Prostate gland (tissue), 2 donors: ENCODE measurements around the gene CA12. TPM values are rescaled to one million over a fixed set of nuclear protein-coding genes. Genes with fewer than 3 reads are reported as not detected.

ENCODE experiments used
- DNase-seq: peaks from one replicate; pipeline ENCODE4 v3.0.0-alpha.2; 2019; ENCODE audit warnings: low spot score
- H3K27ac ChIP-seq, 2 donors: fragments of 200-600 bp; sonication (generic); 2 replicates each; pipeline ENCODE4 v1.5.1; 2017 to 2019
- H3K27me3 ChIP-seq: fragments of 200-600 bp; sonication (generic); replicated peaks from 2 replicates; pipeline ENCODE4 v1.5.1; 2019; ENCODE audit not compliant: insufficient read depth
- H3K36me3 ChIP-seq, 2 donors: fragments of 200-600 bp; sonication (generic); 1 replicate in 1 of 2; 2 replicates in 1 of 2; pipeline versions ENCODE4 v1.5.1 to v1.8.1; 2017 to 2019
- H3K4me1 ChIP-seq: fragments of 200-600 bp; sonication (generic); replicated peaks from 2 replicates; pipeline ENCODE4 v1.5.1; 2019
- H3K4me3 ChIP-seq, 2 donors: fragments of 200-600 bp; sonication (generic); 2 replicates each; pipeline ENCODE4 v1.5.1; 2017 to 2019
- H3K9me3 ChIP-seq: fragments of 200-600 bp; sonication (generic); 2 replicates; pipeline ENCODE4 v1.5.1; 2017
- POLR2A ChIP-seq: fragments of 450-650 bp; IDR thresholded peaks from one replicate; pipeline ENCODE4 v1.6.1; 2016; ENCODE audit warnings: antibody characterized with exemption, mild to moderate bottlenecking
- POLR2AphosphoS5 ChIP-seq: sonication (generic); formaldehyde crosslinking; IDR thresholded peaks from one replicate; pipeline ENCODE4 v1.6.1; 2017; ENCODE audit warnings: antibody characterized with exemption
- WGBS: methylation state at CpG from one replicate; pipeline ENCODE4 v1.1.5; 2018; 5-methylcytosine and 5-hydroxymethylcytosine counted together
- intact Hi-C: fragments of 100-400 bp; cut with DNase I; formaldehyde crosslinking; loops from one replicate; pipeline ENCODE4 v1.14.2; 2022
- total RNA-seq, 2 donors: library from RNA; depleted of rRNA; stranded (reverse); fragments of >200 nt; gene quantifications; one replicate each; pipeline ENCODE4 v1.1.0, GENCODE V29; 2016
- TF ChIP-seq, protein P1 (sequence below), 4 experiments: fragments of 200-600 bp in 2 of 4; fragments of 450-650 bp in 2 of 4; sonication (generic) in 2 of 4; IDR thresholded peaks; 1 replicate in 3 of 4; 2 replicates in 1 of 4; pipeline ENCODE4 v1.5.1; 2016 to 2019; ENCODE audit warnings: antibody characterized with exemption in 4 of 4, mild to moderate bottlenecking in 2 of 4, moderate library complexity in 2 of 4

The CA12 gene
- total RNA-seq, 2 donors from 2014 or later = 3.0 to 9.5 TPM

DNA sequence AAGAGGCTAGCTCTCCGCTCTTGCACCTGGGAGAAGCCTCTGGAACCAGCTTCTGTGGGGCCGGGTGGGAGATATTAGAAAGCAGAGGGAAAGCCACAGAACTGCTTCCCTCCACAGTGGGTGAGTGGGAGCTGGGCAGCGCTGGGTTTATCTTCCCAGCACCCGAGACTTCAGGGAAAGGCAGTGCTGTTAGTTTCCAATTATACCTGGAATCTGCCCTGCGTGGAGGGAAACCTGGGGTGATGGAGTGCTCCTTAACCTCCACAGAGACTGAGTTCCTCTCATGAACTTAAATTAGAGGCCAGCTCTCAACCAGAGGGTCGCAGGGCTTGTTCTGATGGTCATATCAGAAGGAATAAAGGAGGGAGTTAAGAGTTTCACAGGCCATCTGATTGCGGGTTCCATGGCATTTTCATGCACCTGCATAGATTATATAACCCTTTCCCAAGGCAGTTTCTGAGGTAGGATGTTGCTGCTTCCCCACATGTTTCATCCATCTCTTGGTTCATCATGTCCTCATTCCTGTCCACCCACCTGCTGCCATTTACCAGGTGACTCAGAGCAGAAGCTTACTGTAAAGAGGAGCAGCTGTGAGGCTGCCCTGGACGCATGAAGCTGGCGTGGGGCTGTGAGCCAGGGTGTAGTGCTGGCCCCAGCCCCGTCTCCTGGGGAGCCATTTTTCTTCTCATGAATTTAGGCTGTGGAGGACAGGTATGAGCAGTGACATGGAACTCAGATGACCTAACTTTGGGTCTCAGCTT is 42.5 kb downstream of the CA12 start:
- Histone ChIP-seq H3K4me3 (no peak overlapping the region), H3K4me1 (no peaks in the 10 kb centered on the region), H3K36me3 (no peaks in the 10 kb centered on the region), H3K9me3 (no peaks in the 10 kb centered on the region), H3K27ac (no peak overlapping the region), H3K27me3 (no peaks in the 10 kb centered on the region)
- TF ChIP-seq POLR2AphosphoS5 (no peak), POLR2A (no peak)
- TF ChIP-seq, protein P1, sequence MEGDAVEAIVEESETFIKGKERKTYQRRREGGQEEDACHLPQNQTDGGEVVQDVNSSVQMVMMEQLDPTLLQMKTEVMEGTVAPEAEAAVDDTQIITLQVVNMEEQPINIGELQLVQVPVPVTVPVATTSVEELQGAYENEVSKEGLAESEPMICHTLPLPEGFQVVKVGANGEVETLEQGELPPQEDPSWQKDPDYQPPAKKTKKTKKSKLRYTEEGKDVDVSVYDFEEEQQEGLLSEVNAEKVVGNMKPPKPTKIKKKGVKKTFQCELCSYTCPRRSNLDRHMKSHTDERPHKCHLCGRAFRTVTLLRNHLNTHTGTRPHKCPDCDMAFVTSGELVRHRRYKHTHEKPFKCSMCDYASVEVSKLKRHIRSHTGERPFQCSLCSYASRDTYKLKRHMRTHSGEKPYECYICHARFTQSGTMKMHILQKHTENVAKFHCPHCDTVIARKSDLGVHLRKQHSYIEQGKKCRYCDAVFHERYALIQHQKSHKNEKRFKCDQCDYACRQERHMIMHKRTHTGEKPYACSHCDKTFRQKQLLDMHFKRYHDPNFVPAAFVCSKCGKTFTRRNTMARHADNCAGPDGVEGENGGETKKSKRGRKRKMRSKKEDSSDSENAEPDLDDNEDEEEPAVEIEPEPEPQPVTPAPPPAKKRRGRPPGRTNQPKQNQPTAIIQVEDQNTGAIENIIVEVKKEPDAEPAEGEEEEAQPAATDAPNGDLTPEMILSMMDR (IDR thresholded peaks at IDR 0.05) = no peak
- no peak for DNase-seq
- intact Hi-C loops = no loop called here
- WGBS = 81% methylated on average over 10 of the region's 10 CpGs

DNA sequence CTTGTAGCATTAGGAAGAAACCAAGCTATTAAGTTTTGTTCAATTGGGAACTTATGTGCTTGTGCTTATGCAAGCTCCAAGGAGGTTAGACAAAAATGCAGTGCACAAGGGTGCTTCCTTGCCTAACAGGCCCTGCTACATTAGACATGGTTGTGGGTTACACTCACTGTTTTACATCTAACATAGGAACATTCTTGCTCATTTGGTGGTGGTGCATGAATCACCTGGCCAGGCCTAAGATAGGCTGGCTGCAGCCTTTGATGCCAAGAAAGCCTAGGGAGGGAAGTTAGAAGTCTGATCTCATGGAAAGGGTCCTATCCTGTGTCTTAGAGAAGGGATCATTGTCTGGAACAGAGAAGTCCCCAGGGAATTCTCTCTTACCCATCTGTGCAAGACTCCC is 43.5 kb downstream of the CA12 start:
- intact Hi-C loops = no loop called here
- no peaks in the 10 kb centered on the region for H3K27me3 ChIP-seq
- no peaks in the 10 kb centered on the region for H3K4me1 ChIP-seq
- TF ChIP-seq POLR2AphosphoS5 = no peak
- no peak for TF ChIP-seq POLR2A
- TF ChIP-seq, protein P1 (IDR thresholded peaks at IDR 0.05) = no peak
- H3K4me3 ChIP-seq = no peak overlapping the region
- no peak overlapping the region for H3K27ac ChIP-seq
- no peaks in the 10 kb centered on the region for H3K36me3 ChIP-seq
- no peaks in the 10 kb centered on the region for H3K9me3 ChIP-seq
- DNase-seq = no peak

DNA sequence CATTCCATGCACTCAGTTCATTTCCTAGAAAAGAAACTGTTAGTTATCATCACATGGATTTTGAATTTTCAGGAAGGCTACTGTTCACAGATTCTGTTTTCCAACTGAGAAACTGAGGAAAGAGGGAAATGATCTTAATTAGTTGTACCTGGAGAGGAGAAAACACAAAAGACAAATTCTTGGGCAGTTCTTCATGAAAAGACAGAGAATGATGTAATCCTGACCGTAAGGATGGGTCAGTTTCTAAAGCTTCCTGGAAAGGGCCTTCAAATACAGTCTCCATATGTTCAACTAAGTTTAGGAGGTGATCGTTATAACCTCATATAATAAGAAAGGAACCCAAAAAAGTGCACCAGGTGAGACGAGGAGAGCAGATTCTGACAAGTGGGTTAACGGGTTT is 44.6 kb downstream of the CA12 start:
- Histone ChIP-seq H3K27me3 (no peaks in the 10 kb centered on the region), H3K4me3 (no peak overlapping the region), H3K9me3 (no peaks in the 10 kb centered on the region), H3K36me3 (no peaks in the 10 kb centered on the region), H3K4me1 (no peaks in the 10 kb centered on the region), H3K27ac (no peak overlapping the region)
- no peak for DNase-seq
- TF ChIP-seq, protein P1 (IDR thresholded peaks at IDR 0.05) = no peak
- TF ChIP-seq POLR2A = no peak
- no peak for TF ChIP-seq POLR2AphosphoS5
- WGBS = 88% methylated on average over 4 of the region's 4 CpGs
- intact Hi-C loops = no loop called here

DNA sequence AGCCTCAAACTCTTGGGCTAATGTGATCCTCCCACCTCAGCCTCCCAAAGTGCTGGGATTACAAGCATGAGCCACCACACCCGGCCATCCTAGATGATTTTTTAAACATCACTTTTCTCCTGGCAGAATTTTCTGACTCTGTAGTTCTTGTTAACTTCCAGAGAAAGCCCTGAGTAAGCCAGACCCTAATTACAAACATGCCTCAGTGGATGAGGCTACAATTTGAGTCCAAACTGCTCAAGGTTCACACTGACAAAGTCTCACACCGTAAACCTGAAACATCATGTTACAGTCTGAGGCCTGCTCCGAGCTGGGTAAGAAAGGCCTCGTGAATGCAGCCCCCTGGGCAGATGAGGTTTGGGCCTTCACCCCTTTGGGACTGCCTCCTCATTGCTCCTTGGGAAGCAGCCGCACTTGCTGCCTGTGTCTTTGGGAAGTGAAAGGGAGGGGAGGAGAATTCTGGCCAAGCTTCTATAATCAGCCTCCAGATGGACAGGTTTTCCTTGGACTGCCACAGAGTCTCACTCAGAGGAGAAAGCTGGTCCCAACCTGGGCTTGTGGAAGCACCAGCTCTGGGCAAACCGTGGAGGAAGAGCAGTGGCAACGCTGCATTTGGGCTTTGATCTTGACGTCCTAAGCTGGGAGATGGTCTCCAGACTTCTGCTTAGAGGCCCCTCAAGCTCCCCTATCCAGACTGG is 46.0 kb downstream of the CA12 start:
- no peak for DNase-seq
- H3K27ac ChIP-seq = no peak overlapping the region
- intact Hi-C loops = no loop called here
- no peaks in the 10 kb centered on the region for H3K4me1 ChIP-seq
- no peaks in the 10 kb centered on the region for H3K9me3 ChIP-seq
- WGBS = 87% methylated on average over 8 of the region's 8 CpGs
- H3K4me3 ChIP-seq = no peak overlapping the region
- no peaks in the 10 kb centered on the region for H3K36me3 ChIP-seq
- TF ChIP-seq, protein P1 (IDR thresholded peaks at IDR 0.05) = no peak
- TF ChIP-seq POLR2A (no peak), POLR2AphosphoS5 (no peak)
- H3K27me3 ChIP-seq = no peaks in the 10 kb centered on the region

DNA sequence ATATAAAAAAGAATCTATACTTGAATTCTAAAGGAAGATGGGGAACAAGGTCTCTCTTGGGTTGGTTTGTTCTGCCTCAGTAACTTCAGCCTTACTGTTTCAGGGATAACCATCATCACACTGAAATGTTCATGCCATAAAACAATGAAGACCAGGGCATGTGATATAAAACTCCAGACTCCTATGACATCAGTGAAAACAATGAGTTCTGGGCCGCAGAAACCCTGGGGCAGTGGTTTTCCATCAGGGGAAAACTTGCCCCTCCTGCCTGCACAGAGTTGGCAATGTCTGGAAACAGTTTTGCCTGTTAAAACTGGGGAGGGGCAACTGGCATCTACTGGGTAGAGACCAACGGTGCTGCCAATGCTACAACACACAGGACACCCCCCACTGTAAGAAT is 46.8 kb downstream of the CA12 start:
- Histone ChIP-seq H3K27ac (no peak overlapping the region), H3K4me3 (no peak overlapping the region), H3K36me3 (no peaks in the 10 kb centered on the region), H3K9me3 (no peaks in the 10 kb centered on the region), H3K4me1 (no peaks in the 10 kb centered on the region), H3K27me3 (no peaks in the 10 kb centered on the region)
- TF ChIP-seq POLR2A (no peak), POLR2AphosphoS5 (no peak)
- TF ChIP-seq, protein P1 (IDR thresholded peaks at IDR 0.05) = no peak
- no peak for DNase-seq
- 64% methylated on average over 2 of the region's 2 CpGs for WGBS
- intact Hi-C loops = no loop called here
